ENCODE data around the gene OBP2B. TPM values are rescaled to one million over a fixed set of nuclear protein-coding genes. Genes with fewer than 3 reads are reported as not detected.
"Not testable (repeated sequence)": the region's sequence is repeated elsewhere in the genome, so short reads cannot be mapped to it uniquely, and the experiment has no call there.

Gene OBP2B, protein sequence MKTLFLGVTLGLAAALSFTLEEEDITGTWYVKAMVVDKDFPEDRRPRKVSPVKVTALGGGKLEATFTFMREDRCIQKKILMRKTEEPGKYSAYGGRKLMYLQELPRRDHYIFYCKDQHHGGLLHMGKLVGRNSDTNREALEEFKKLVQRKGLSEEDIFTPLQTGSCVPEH
- total RNA-seq = not detected in 2 replicates

DNA sequence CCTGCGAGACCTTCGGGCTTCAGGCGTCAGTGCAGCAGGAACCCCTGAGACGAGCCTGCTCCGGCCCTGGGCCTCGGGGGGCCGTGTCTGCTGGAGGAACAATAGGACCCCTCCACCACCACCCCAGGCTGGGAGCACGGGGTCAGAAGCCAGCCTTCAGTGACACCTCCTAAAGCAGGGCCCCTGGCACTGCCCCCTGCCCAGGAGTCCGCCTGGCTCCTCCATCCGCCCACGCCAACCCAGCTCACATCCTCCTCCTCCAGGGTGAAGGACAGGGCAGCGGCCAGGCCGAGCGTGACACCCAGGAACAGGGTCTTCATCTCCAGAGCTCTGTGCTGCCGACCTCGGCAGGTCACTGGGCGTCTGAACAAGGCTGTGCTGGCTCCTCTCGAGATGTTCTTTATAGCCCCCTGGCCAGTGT is at the start of gene OBP2B:
OBP2B (minus strand) TSS at position 371 of the 421 bp plus-strand sequence; CDS start at position 320, 51 bp downstream.
- H3K4me3 ChIP-seq (ENCODE audit: low read depth, low read length); DNase-seq (ENCODE audit: low read depth): not testable (repeated sequence)

DNA sequence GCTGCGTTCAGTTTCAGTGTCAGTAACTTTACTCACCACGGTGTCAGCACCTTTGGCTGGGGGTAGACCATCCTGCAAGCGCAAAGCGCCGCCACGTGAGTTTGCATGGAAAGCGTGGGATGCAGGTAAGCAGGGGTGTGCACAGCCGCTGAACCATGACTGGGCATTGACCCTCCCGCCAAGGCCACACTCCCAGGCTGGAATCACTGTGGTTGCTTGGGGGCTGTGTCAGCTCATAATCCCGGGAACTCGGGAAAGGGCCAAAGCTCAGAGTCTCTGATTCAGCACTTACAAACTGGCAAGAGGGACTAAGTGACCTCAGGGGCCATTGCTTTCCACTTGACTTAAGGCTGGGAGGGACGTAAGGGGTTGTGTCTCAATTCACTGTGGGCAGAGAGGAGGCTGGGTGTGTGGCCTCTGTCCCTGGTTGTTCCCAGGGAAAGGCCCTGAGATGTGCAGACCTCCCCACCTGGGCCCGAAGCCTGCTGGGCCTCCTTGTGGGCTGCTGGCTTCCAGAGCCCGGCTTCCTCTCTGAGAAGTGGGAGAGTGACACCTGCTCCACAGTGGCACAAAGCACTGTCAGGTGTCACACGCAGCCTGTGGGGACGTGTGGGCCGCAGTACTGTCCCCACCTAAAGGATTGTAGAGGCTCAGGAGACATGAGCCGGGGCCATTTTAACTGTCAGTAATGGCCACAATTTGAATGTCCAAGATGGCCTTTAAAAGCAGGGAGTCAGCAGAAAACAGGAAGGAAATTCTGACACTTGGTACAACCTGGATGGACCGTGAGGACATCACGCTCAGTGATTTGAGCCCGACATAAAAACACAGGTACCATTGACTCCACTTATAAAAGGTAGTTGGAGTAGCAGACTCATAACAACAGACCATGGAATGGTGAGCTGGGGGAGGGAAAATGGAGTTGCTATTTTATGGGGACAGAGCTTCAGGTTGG is 49.3 kb upstream of the OBP2B start:
- TF ChIP-seq, protein P1, sequence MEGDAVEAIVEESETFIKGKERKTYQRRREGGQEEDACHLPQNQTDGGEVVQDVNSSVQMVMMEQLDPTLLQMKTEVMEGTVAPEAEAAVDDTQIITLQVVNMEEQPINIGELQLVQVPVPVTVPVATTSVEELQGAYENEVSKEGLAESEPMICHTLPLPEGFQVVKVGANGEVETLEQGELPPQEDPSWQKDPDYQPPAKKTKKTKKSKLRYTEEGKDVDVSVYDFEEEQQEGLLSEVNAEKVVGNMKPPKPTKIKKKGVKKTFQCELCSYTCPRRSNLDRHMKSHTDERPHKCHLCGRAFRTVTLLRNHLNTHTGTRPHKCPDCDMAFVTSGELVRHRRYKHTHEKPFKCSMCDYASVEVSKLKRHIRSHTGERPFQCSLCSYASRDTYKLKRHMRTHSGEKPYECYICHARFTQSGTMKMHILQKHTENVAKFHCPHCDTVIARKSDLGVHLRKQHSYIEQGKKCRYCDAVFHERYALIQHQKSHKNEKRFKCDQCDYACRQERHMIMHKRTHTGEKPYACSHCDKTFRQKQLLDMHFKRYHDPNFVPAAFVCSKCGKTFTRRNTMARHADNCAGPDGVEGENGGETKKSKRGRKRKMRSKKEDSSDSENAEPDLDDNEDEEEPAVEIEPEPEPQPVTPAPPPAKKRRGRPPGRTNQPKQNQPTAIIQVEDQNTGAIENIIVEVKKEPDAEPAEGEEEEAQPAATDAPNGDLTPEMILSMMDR (IDR thresholded peaks at IDR 0.05; ENCODE audit: insufficient read depth, low read depth, low read length) = no peak
- DNase-seq (ENCODE audit: low read depth) = no peak
- no peak overlapping the region for H3K4me3 ChIP-seq (ENCODE audit: low read depth, low read length)

DNA sequence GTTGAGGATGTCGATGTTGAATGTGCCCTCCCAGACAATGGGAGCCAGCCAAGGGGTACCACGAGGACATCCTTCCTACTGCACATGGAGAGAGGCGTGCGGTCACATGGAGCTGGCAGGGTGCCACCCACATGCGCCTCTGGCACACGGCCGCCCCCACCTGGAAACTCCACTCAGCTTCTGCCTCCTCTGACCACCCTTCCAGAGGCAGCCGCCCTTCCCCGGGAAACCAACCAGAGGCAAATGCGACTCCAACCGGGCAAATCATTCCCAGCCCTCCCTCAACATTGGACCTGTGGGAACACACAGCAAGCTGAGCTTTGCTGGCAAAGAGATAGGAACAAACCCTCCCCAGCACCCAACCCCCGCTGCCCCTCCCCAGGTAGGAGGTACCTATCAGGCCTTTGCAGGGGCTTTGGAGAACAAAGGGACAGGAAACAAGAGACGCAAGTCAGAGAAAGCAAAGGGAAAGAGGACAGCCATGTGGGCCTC is 48.5 kb upstream of the OBP2B start:
- no peak for DNase-seq (ENCODE audit: low read depth)
- TF ChIP-seq, protein P1 (IDR thresholded peaks at IDR 0.05; ENCODE audit: insufficient read depth, low read depth, low read length) = no peak
- no peak overlapping the region for H3K4me3 ChIP-seq (ENCODE audit: low read depth, low read length)

DNA sequence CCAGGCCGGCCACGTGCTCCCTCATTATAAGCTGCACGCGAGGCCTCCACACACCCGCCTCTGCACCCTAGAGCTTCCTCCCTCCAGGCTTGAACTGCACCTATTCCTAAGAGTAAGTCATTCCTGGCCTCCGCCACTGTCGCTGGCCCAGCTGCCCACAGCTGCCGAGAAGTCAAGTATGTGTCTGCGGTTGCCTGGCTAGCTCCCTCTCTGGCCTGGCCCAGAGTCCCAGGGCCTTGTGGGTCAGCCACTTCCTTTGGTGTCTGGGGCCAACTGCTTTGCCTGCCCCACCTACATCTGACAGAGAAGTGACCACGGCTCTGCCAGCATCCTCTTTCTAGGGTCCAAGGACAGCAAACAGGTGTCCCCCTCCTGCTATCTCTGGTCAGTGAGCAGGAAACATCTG is 47.6 kb upstream of the OBP2B start:
- no peak for DNase-seq (ENCODE audit: low read depth)
- TF ChIP-seq, protein P1 (IDR thresholded peaks at IDR 0.05; ENCODE audit: insufficient read depth, low read depth, low read length) = no peak

DNA sequence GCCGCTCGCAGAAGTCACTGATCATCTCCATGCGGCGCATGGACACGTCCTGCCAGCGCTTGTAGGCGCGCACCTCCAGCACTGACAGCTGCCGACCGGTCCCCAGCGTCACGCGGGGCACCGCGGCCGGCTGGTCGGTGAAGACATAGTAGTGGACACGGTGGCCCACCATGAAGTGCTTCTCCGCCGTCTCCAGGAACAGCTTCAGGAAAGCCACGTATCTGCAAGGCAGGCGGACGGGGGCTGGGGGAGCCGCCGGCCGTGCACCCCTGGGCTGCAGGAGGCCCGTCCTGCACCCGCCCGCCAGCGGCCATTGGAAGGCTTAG is 47.0 kb upstream of the OBP2B start:
- TF ChIP-seq, protein P1 (IDR thresholded peaks at IDR 0.05; ENCODE audit: insufficient read depth, low read depth, low read length) = no peak
- H3K4me3 ChIP-seq (ENCODE audit: low read depth, low read length) = no peak overlapping the region
- no peak for DNase-seq (ENCODE audit: low read depth)

More for the DNA sequence above, 47.6 kb upstream of the OBP2B start:
- no peak overlapping the region for H3K4me3 ChIP-seq (ENCODE audit: low read depth, low read length)

DNA sequence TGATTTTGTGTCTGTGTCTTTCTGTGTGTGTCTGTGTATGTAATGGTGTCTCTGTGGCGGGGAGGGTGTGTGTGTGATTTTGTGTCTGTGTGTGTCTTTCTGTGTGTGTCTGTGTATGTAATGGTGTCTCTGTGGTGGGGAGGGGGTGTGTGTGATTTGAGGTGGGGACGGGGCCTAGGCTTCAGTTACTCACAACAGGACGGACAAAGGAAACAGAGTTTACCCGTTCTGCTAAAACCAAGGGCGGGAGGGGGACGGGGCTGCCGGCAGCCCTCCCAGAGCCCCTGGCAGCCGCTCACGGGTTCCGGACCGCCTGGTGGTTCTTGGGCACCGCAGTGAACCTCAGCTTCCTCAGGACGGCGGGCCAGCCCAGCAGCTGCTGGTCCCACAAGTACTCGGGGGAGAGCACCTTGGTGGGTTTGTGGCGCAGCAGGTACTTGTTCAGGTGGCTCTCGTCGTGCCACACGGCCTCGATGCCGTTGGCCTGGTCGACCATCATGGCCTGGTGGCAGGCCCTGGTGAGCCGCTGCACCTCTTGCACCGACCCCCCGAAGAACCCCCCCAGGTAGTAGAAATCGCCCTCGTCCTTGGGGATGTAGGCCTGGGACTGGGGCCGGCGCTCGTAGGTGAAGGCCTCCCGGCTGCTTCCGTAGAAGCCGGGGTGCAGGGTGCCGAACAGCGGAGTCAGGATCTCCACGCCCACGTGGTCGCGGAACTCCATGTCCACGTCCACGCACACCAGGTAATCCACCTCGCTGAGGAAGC is 46.5 kb upstream of the OBP2B start:
- no peak for DNase-seq (ENCODE audit: low read depth)
- TF ChIP-seq, protein P1 (IDR thresholded peaks at IDR 0.05; ENCODE audit: insufficient read depth, low read depth, low read length) = no peak
- H3K4me3 ChIP-seq (ENCODE audit: low read depth, low read length) = no peak overlapping the region

DNA sequence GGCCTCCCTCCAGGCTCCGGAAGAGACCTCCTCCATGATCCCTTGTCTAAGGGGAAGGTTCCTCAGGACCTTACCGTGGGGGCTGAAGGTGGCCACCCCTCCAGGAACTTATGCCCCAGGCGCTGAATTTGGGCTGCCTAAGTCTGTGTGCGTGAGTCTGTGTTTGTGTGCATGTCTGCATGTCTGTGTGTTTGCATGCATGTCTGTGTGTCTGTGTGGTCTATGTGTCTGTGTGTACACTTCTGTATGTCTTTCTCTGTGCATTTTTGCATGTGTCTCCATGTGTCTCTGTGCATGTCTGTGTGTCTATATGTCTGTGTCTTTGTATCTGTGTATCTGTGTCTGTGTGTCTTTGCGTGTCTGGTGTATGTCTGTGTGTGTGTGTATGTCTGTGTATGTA is 45.4 kb upstream of the OBP2B start:
- DNase-seq (ENCODE audit: low read depth) = no peak
- TF ChIP-seq, protein P1 (IDR thresholded peaks at IDR 0.05; ENCODE audit: insufficient read depth, low read depth, low read length) = no peak
- H3K4me3 ChIP-seq (ENCODE audit: low read depth, low read length) = no peak overlapping the region
